Small intestine (tissue), 7 donors: ENCODE results near the gene MAPK8IP1. TPM values are rescaled to one million over a fixed set of nuclear protein-coding genes. Genes with fewer than 3 reads are reported as not detected.
"Not testable (repeated sequence)": the region's sequence is repeated elsewhere in the genome, so short reads cannot be mapped to it uniquely, and the experiment has no call there.

Experiments
- DNase-seq, 2 donors: peaks; one replicate each; pipeline versions ENCODE4 v3.0.0 to v3.0.0-alpha.2; 2013
- FAIRE-seq: peaks from 2 replicates; lab custom pipeline; 2012; peaks lifted over from hg19 to GRCh38; lab: Jason Lieb, UNC
- H3K27ac ChIP-seq, 3 donors: one replicate each; pipeline ENCODE4 v1.5.1; 2013; ENCODE audit warnings: low read length in 2 of 3, mild to moderate bottlenecking in 2 of 3, control low read depth in 1 of 3, inconsistent platforms in 1 of 3, low read depth in 1 of 3, moderate library complexity in 1 of 3
- H3K27me3 ChIP-seq, 3 donors: one replicate each; pipeline ENCODE4 v1.6.1; 2013; ENCODE audit warnings: low read length in 3 of 3, inconsistent platforms in 1 of 3; ENCODE audit not compliant: control insufficient read depth in 3 of 3, insufficient read depth in 3 of 3
- H3K36me3 ChIP-seq, 3 donors: one replicate each; pipeline ENCODE4 v1.6.1; 2013; ENCODE audit warnings: low read length in 3 of 3, inconsistent platforms in 1 of 3, low read depth in 1 of 3, mild to moderate bottlenecking in 1 of 3, moderate library complexity in 1 of 3; ENCODE audit not compliant: control insufficient read depth in 3 of 3, insufficient read depth in 2 of 3
- H3K4me1 ChIP-seq, 3 donors: one replicate each; pipeline ENCODE4 v1.6.1; 2013; ENCODE audit warnings: low read length in 2 of 3, inconsistent platforms in 1 of 3, low read depth in 1 of 3, mild to moderate bottlenecking in 1 of 3, moderate library complexity in 1 of 3; ENCODE audit not compliant: control insufficient read depth in 3 of 3, insufficient read depth in 2 of 3
- H3K4me3 ChIP-seq, 3 donors: one replicate each; pipeline ENCODE4 v1.5.1; 2013; ENCODE audit warnings: low read length in 3 of 3, control low read depth in 1 of 3, inconsistent platforms in 1 of 3, low read depth in 1 of 3, mild to moderate bottlenecking in 1 of 3, moderate library complexity in 1 of 3
- H3K9me3 ChIP-seq, 2 donors: one replicate each; pipeline ENCODE4 v1.6.1; 2013; ENCODE audit warnings: low read depth in 1 of 2, low read length in 1 of 2; ENCODE audit not compliant: control insufficient read depth in 2 of 2, insufficient read depth in 1 of 2
- WGBS, 3 donors: extraction: QIAGEN DNeasy Blood & Tissue Kit; methylation state at CpG; one replicate each; pipeline ENCODE4 v1.1.7; 2013; 5-methylcytosine and 5-hydroxymethylcytosine counted together
- polyA plus RNA-seq, 4 donors: library from polyadenylated mRNA; stranded (reverse) in 3 of 4; unstranded in 1 of 4; fragments of 200-250 nt in 3 of 4; fragments of 120-200 nt in 1 of 4; gene quantifications; one replicate each; pipeline versions ENCODE4 v1.2.1 to v1.2.3, GENCODE V29; 2013
- donor health status: healthy with polysubstance abuse.
- donor health status: control.
- donor health status: control.
- donor health status: Bipolar disorder and iron deficiency.
- donor health status: healthy.

The MAPK8IP1 gene
- polyA plus RNA-seq, 4 donors = 1.3 to 6.1 (median 1.9) TPM

DNA sequence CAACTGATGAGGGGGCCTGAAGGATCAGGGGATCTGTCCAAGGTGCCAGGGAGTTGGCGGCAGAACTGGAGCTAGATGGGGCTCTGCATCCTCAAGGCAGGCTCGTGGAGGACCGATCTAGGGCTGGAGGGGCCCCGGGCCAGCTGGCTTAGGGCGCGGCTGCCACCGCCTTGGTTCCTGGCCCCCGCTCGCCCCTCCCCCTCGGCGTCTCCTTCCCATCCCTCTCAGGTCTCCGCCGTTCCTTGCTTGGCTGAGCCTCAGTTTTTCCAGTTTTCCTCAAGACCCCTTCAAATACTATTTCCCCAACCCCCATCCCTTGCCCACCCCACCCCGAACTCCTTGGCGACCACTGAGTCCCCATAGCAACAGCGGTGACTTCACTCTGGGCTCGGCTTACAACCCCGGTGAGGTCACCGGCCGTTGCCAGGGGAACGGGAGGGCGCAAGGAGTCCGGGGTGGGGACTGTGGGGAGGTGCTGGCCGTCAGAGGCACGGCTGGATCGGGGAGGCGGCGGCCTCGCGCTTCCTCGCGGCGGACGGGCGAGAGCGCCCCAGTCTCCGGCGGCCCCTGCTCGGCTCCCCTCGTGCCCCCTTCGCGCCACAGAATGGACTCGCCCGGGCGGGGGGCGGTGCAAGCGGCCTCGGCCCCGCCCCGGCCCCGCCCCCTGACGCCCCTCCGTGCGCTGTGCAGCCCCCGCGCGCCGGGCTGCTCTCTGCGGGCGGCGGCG lies 14.2 kb downstream of the MAPK8IP1 start:
- Histone ChIP-seq H3K27ac (peak overlapping the region in 2 of 3 donors; percentile 53 to 69), H3K4me3 (peak overlapping the region in 2 of 3 donors; percentile 29 to 50), H3K27me3 (peaks cover 0 to 53% (median 5%) of the 10 kb centered on the region in 3 donors), H3K36me3 (peaks cover 0 to 13% (median 0%) of the 10 kb centered on the region in 3 donors), H3K4me1 (peaks cover 0 to 10% (median 0%) of the 10 kb centered on the region in 3 donors), H3K9me3 (no peaks in the 10 kb centered on the region)
- 0 to 3% (median 2%) methylated on average over 26 to 62 of the region's 62 CpGs for WGBS, 3 donors
- FAIRE-seq (no peak), DNase-seq (peak; percentile 45 to 84)

DNA sequence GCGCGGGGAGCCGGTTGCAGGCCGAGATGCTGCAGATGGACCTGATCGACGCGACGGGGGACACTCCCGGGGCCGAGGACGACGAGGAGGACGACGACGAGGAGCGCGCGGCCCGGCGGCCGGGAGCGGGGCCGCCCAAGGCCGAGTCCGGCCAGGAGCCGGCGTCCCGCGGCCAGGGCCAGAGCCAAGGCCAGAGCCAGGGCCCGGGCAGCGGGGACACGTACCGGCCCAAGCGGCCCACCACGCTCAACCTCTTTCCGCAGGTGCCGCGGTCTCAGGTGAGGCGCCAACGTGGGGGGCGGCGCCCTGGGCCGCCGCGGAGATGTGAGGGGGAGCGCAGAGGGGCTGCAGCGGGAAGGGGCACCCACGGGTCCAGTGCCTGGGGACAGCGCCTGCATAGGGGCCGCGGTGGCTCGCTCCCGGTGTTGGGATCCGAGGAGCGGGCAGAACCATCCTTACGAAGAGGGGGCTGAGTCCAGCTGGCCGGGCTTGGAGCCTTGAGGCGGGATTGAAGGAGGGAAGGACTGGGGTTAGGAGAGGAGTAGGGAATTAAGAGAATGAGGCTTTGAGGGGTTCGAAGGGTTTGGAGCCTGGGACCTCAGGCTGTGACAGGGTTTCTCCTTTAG lies 14.8 kb downstream of the MAPK8IP1 start:
- not testable (repeated sequence) for H3K4me1 ChIP-seq, H3K9me3 ChIP-seq, DNase-seq, FAIRE-seq, H3K27ac ChIP-seq
- H3K4me3 ChIP-seq = peak overlapping the region in 2 of 3 donors; percentile 40 to 50
- peaks cover 0 to 53% (median 5%) of the 10 kb centered on the region in 3 donors for H3K27me3 ChIP-seq
- H3K36me3 ChIP-seq = peaks cover 0 to 13% (median 0%) of the 10 kb centered on the region in 3 donors
- 4 to 19% (median 10%) methylated on average over 24 to 40 of the region's 59 CpGs for WGBS, 3 donors

DNA sequence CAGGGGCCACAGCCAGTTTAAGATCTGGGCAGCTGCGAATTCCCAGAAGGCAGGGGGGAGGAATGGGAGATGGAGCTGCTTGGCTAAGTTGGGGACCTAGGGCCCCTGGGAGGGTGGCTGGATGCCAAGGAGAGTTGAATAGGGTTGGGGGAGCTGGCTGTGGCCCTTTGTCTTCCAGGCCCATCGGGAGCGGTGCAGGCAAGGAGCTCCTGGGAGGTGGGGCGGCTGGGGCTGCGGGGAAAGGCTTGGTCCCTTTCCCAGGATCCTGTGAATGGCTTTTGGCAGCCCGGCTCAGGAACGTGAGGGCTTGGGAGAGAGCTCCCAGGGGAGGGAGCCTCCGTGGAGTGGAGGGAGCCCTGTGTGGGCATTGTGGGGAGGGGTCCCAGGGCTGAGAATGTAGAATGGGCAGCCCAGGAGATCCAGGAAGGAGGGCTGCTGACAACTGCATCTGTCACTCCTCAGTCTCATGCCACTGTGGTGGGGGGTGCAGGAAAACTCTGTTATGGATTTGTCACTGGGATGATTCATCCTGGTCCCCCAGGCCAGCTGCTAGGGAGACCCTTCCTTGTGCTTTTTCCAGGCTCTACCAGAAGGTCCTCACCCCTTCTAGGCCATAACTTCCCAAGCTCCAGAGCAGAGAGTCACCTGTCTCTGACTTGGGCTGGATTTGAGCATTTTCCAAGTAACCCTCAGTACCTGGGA lies 15.6 kb downstream of the MAPK8IP1 start:
- Histone ChIP-seq H3K4me1 (peaks cover 0 to 10% (median 0%) of the 10 kb centered on the region in 3 donors), H3K36me3 (peaks cover 0 to 13% (median 0%) of the 10 kb centered on the region in 3 donors)

DNA sequence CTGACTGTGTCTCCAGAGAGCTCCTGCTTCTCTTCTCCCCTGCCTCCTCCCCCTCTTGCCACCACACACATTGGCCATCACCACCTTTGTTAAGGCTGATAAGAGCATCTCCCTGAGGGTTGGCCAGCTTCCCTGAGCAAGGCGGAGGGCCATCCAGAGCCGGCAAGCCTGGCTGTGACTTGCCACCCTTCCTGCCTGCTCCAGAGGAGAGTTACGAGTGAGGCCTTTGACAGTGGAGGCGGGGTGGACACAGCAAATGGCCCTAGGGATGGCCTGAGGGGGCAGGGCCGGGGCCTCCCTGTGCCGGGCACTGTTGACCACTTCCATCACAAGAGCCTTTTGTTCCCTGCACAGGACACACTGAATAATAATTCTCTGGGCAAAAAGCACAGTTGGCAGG lies 16.2 kb downstream of the MAPK8IP1 start:
- Histone ChIP-seq H3K27ac (no peak overlapping the region), H3K4me1 (peaks cover 0 to 10% (median under 1%) of the 10 kb centered on the region in 3 donors), H3K36me3 (peaks cover 0 to 16% (median 0%) of the 10 kb centered on the region in 3 donors), H3K4me3 (no peak overlapping the region), H3K27me3 (peaks cover 0 to 45% (median 5%) of the 10 kb centered on the region in 3 donors), H3K9me3 (no peaks in the 10 kb centered on the region)
- DNase-seq = no peak
- FAIRE-seq = no peak
- WGBS, 3 donors = 80 to 87% (median 84%) methylated on average over 6 of the region's 6 CpGs

More for the DNA sequence above, 15.6 kb downstream of the MAPK8IP1 start:
- no peaks in the 10 kb centered on the region for H3K9me3 ChIP-seq
- no peak overlapping the region for H3K27ac ChIP-seq
- FAIRE-seq (no peak), DNase-seq (no peak)
- WGBS, 3 donors = 27 to 45% (median 44%) methylated on average over 8 of the region's 8 CpGs
- peaks cover 0 to 49% (median 5%) of the 10 kb centered on the region in 3 donors for H3K27me3 ChIP-seq
- peak overlapping the region in 1 of 3 donors; percentile 40 for H3K4me3 ChIP-seq

DNA sequence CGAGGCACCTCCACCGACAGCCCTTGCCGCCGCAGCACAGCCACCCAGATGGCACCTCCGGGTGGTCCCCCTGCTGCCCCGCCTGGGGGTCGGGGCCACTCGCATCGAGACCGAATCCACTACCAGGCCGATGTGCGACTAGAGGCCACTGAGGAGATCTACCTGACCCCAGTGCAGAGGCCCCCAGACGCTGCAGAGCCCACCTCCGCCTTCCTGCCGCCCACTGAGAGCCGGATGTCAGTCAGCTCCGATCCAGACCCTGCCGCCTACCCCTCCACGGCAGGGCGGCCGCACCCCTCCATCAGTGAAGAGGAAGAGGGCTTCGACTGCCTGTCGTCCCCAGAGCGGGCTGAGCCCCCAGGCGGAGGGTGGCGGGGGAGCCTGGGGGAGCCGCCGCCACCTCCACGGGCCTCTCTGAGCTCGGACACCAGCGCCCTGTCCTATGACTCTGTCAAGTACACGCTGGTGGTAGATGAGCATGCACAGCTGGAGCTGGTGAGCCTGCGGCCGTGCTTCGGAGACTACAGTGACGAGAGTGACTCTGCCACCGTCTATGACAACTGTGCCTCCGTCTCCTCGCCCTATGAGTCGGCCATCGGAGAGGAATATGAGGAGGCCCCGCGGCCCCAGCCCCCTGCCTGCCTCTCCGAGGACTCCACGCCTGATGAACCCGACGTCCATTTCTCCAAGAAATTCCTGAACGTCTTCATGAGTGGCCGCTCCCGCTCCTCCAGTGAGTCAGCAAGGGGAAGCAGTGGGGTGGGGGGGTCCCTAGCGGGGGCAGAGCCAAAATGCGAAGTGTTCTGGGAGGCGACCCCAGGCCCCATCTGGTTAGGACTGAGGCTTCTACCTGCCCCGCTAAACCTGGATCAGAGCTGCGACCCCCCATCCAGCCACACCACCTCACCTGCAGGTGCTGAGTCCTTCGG lies 17.3 kb downstream of the MAPK8IP1 start:
- H3K9me3 ChIP-seq = no peaks in the 10 kb centered on the region
- DNase-seq (no peak), FAIRE-seq (no peak)

DNA sequence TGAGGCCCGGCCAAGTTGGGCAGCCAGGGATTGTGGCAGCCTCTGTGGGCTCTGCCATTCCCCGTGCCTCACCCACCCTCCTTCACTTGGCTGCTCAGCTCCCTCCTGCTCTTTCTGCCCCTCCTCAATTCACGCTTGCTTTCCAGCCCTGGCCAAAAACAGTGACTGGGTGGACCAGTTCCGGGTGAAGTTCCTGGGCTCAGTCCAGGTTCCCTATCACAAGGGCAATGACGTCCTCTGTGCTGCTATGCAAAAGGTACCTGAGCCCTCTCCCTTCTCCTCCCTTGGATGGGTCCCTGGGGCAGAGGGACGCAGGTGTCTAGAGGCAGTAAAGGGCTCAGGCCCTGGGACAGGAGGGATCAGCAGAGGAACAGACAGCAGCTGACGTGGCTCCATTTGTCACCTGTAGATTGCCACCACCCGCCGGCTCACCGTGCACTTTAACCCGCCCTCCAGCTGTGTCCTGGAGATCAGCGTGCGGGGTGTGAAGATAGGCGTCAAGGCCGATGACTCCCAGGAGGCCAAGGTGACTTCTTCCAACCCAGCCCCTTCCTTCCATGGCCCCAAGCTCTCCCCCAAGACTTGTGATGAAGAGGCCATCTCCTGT lies 19.0 kb downstream of the MAPK8IP1 start:
- peaks cover 0 to 27% (median under 1%) of the 10 kb centered on the region in 3 donors for H3K36me3 ChIP-seq
- FAIRE-seq = no peak

More for the DNA sequence above, 17.3 kb downstream of the MAPK8IP1 start:
- peaks cover 0 to 35% (median 5%) of the 10 kb centered on the region in 3 donors for H3K27me3 ChIP-seq
- WGBS, 3 donors = 91 to 93% (median 92%) methylated on average over 53 to 56 of the region's 56 CpGs
- peaks cover 0 to 10% (median 1%) of the 10 kb centered on the region in 3 donors for H3K4me1 ChIP-seq
- no peak overlapping the region for H3K4me3 ChIP-seq
- peaks cover 0 to 16% (median 0%) of the 10 kb centered on the region in 3 donors for H3K36me3 ChIP-seq
- H3K27ac ChIP-seq = no peak overlapping the region

DNA sequence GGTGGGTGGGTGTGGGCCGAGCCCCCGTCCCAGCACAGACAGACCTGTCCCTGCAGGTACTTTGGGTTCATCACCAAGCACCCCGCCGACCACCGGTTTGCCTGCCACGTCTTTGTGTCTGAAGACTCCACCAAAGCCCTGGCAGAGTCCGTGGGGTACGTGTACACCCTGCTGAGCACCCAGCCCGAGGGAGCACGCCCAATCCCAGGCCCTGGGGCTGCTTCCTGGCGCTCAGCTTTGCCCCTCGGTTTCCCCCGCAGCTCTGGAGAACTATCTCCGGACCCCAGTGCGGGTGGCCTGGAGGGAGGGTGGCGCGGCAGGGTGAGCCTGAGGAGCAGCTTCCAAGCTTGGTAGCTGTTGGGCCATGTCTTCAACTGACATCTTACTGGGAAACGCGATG lies 19.6 kb downstream of the MAPK8IP1 start:
- Histone ChIP-seq H3K9me3 (no peaks in the 10 kb centered on the region), H3K4me3 (no peak overlapping the region), H3K27me3 (peaks cover 0 to 16% (median 0%) of the 10 kb centered on the region in 3 donors), H3K4me1 (peaks cover 0 to 4% (median 1%) of the 10 kb centered on the region in 3 donors), H3K36me3 (peaks cover 0 to 34% (median 7%) of the 10 kb centered on the region in 3 donors), H3K27ac (no peak overlapping the region)
- DNase-seq (no peak), FAIRE-seq (no peak)
- WGBS, 3 donors = 87 to 91% (median 91%) methylated on average over 15 to 19 of the region's 19 CpGs

More for the DNA sequence above, 19.0 kb downstream of the MAPK8IP1 start:
- peaks cover 0 to 20% (median 0%) of the 10 kb centered on the region in 3 donors for H3K27me3 ChIP-seq
- peak overlapping the region in 1 of 3 donors; percentile 34 for H3K27ac ChIP-seq
- DNase-seq = peak; percentile 35 to 90
- peaks cover 0 to 5% (median 1%) of the 10 kb centered on the region in 3 donors for H3K4me1 ChIP-seq
- 25 to 66% (median 41%) methylated on average over 15 of the region's 15 CpGs for WGBS, 3 donors
- no peak overlapping the region for H3K4me3 ChIP-seq
- no peaks in the 10 kb centered on the region for H3K9me3 ChIP-seq
